ENCODE measurements around the gene RAB11FIP3.

GRCh38 chr16:548586-548985 is 123.1 kb downstream of the RAB11FIP3 start:
- TF ChIP-seq GATA3 (IDR thresholded peaks at IDR 0.05; ENCODE audit: borderline replicate concordance): no peak
- TF ChIP-seq CTCF (IDR thresholded peaks at IDR 0.05): no peak
- TF ChIP-seq POLR2A (IDR thresholded peaks at IDR 0.05; ENCODE audit: low read length): no peak
- no peak for TF ChIP-seq MAX (IDR thresholded peaks at IDR 0.05)
- TF ChIP-seq SMC3 (IDR thresholded peaks at IDR 0.05): no peak
- TF ChIP-seq ESRRA (IDR thresholded peaks at IDR 0.05; ENCODE audit: borderline replicate concordance, low read length): no peak
- TF ChIP-seq POLR2AphosphoS2 (conservative IDR thresholded peaks at IDR 0.05; ENCODE audit: low read length): no peak

All from A549 (cell line).